Cardiac muscle cell (in vitro differentiated cells and primary cell): ENCODE measurements around the gene MMP27. TPM values are rescaled to one million over a fixed set of nuclear protein-coding genes. Genes with fewer than 3 reads are reported as not detected.

ENCODE experiments used
- DNase-seq, 2 donors: peaks; one replicate each; pipeline versions ENCODE4 v3.0.0 to v3.0.0-alpha.2; 2010 to 2017; ENCODE audit warnings: low read depth in 1 of 2, low spot score in 1 of 2
- H3K27ac ChIP-seq: fragments of 200-600 bp; sonication (generic); 2 replicates; pipeline ENCODE4 v1.5.1; 2016
- H3K27me3 ChIP-seq: fragments of 200-600 bp; sonication (generic); 2 replicates; pipeline ENCODE4 v1.6.0; 2016; ENCODE audit warnings: control low read depth
- H3K36me3 ChIP-seq: fragments of 200-600 bp; sonication (generic); 2 replicates; pipeline ENCODE4 v1.5.1; 2016; ENCODE audit warnings: control low read depth
- H3K4me1 ChIP-seq: fragments of 200-600 bp; sonication (generic); 2 replicates; pipeline ENCODE4 v1.8.1; 2017; ENCODE audit warnings: low read depth, mild to moderate bottlenecking, mixed run types
- H3K4me3 ChIP-seq: fragments of 200-600 bp; sonication (generic); 2 replicates; pipeline ENCODE4 v1.5.1; 2016; ENCODE audit warnings: mild to moderate bottlenecking
- H3K9me3 ChIP-seq: fragments of 200-600 bp; sonication (generic); 2 replicates; pipeline ENCODE4 v1.5.1; 2017; ENCODE audit warnings: low read depth, mild to moderate bottlenecking, control low read depth
- CTCF ChIP-seq: IDR thresholded peaks from 2 replicates; pipeline ENCODE4 v1.5.1; 2012; ENCODE audit warnings: low read depth, mild to moderate bottlenecking, low read length
- polyA plus RNA-seq: library from polyadenylated mRNA; unstranded; fragments of >200 nt; fragmentation: Nextera tagmentation; extraction: Ambion mirVana; gene quantifications from 2 replicates; pipeline ENCODE4 v1.2.1, GENCODE V29; 2016
- total RNA-seq: library from RNA; depleted of rRNA; stranded (reverse); fragments of >200 nt; gene quantifications from 2 replicates; pipeline ENCODE4 v1.2.3, GENCODE V29; 2016

MMP27 gene
- total and polyA plus RNA-seq, 2 experiments from 2014 or later: not detected

DNA sequence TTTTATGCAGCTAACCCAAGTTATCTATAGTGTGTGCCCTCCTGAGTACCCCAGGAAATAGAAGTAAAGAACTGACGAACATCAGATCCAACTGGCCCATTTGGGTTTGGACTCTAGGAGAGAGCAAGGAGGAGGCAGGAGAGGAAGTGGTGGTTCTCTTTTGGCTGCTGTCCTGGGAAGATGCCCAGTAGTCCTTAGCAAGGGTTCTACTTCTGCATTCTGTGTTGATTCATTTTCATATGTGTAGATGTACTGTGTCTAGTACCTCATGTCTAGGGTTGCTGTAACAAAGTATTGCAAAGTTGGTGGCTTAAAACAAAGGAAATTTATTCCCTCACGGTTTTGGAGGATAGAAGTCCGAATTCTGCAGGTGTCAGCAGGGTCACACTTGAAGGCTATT is 6.6 kb upstream of the MMP27 start:
- Histone ChIP-seq H3K4me1 (no peaks in the 10 kb centered on the region), H3K9me3 (no peaks in the 10 kb centered on the region)

DNA sequence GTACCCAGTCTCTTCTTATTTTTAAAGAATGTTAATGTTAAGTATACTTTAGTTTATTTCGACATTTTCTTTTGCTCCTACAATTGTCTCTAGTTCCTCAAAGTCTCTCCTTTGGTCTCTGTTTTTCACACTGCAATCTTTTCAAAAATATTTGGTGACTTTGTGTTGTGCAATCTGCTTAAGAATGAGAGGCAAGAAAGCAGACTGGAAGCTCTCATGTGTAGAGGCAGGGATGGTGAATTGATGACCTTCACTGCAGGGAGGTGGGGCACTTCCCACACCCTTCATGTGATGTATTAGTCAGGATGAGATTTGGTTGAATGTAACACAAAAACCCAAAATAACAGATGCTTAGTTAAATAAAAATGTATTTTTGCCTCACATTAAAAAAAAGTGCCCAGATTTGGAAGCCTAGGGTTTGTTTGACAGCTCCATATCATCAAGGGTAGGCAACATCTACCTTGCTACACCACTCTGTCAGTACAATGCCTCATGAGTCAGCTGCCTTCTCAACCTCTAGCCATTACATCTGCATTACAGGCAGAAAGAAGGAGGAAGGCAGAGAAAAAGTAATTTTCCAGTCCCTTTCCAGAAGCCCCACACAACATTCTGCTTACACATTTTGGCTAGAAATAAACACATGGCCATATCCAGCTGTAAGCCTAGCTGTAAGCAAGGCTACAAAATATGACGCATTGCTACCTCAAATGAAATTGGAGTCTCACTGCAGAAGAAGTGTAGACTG is 3.8 kb upstream of the MMP27 start:
- Histone ChIP-seq H3K4me3 (no peak overlapping the region), H3K4me1 (no peaks in the 10 kb centered on the region), H3K36me3 (no peaks in the 10 kb centered on the region), H3K27ac (no peak overlapping the region), H3K9me3 (no peaks in the 10 kb centered on the region), H3K27me3 (no peaks in the 10 kb centered on the region)
- DNase-seq: no peak
- no peak for TF ChIP-seq CTCF

More for the DNA sequence above, 6.6 kb upstream of the MMP27 start:
- Histone ChIP-seq H3K4me3 (no peak overlapping the region), H3K27ac (no peak overlapping the region), H3K27me3 (no peaks in the 10 kb centered on the region), H3K36me3 (no peaks in the 10 kb centered on the region)
- no peak for TF ChIP-seq CTCF
- no peak for DNase-seq

DNA sequence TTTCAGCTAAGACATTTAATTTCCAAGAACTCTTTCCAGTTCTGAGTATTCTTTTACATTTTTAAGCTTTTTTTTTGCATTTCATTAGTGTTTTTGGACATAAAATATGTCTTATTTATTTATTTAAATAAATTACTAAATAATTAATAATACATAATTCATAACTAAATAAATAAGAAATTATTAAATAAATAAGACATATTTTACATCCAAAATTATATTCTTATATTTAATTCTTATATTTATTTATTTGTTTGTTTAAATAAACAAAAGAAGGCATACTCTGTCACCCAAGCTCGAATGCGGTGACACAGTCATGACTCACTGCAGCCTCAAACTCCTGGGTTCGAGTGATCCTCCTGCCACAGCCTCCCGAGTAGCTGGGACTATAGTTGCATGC is 3.1 kb upstream of the MMP27 start:
- no peaks in the 10 kb centered on the region for H3K36me3 ChIP-seq
- H3K4me3 ChIP-seq: no peak overlapping the region
- no peaks in the 10 kb centered on the region for H3K9me3 ChIP-seq
- no peak for TF ChIP-seq CTCF
- H3K27me3 ChIP-seq: no peaks in the 10 kb centered on the region
- no peaks in the 10 kb centered on the region for H3K4me1 ChIP-seq
- H3K27ac ChIP-seq: no peak overlapping the region
- DNase-seq: no peak

DNA sequence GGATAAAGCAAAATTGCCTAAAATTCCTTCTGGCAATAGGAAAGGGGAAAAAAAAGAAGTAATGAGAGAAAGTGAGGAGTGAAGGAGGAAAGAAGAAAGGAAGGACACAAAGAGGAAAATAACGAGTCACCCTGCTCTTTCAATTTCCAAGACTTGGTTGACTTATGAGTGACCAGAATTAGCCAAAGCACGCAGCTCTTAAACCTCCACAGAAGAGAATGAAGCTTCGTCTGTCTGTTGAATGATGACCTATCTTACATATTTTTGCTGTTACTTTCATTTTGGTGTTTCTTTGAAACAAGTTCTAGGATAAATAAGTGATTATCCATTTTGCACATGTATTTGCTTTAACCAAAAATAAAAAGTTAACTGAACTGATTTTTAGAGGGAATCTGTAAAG is 728 bp downstream of the MMP27 start:
- Histone ChIP-seq H3K36me3 (no peaks in the 10 kb centered on the region), H3K27me3 (no peaks in the 10 kb centered on the region), H3K4me1 (no peaks in the 10 kb centered on the region), H3K4me3 (no peak overlapping the region), H3K9me3 (no peaks in the 10 kb centered on the region), H3K27ac (no peak overlapping the region)
- DNase-seq: no peak
- TF ChIP-seq CTCF: no peak

- H3K4me3 ChIP-seq: no peak overlapping the region
- H3K27me3 ChIP-seq: no peaks in the 10 kb centered on the region
- no peaks in the 10 kb centered on the region for H3K4me1 ChIP-seq
- H3K36me3 ChIP-seq: no peaks in the 10 kb centered on the region
- TF ChIP-seq CTCF: no peak
- no peaks in the 10 kb centered on the region for H3K9me3 ChIP-seq
- no peak overlapping the region for H3K27ac ChIP-seq
- no peak for DNase-seq
These were observed 1.6 kb downstream of the MMP27 start for GRCh38 chr11:102703826-102704493.
